HG03457 (cell line): ENCODE results near the gene CCDC146.
"Not testable (repeated sequence)": the region's sequence is repeated elsewhere in the genome, so short reads cannot be mapped to it uniquely, and the experiment has no call there.

Experiments
- ATAC-seq: cut with Tn5 transposase; IDR thresholded peaks from one replicate; pipeline ENCODE4 v1.9.1; 2021; ENCODE audit warnings: moderate number of reproducible peaks; ENCODE audit not compliant: unreplicated experiment

Gene CCDC146

GRCh38 chr7:77197141-77197540 is 74.7 kb downstream of the CCDC146 start:
- ATAC-seq = no peak

- no peak for ATAC-seq
Measured at GRCh38 chr7:77199013-77199966, 76.9 kb downstream of the CCDC146 start, which contains the start of gene FGL2. Gene FGL2 (minus strand): TSS chr7:77199819. CDS start chr7:77199793, 26 bp downstream.

- no peak for ATAC-seq
Measured at GRCh38 chr7:77200542-77200941, 78.1 kb downstream of the CCDC146 start.

- peak; percentile 78 for ATAC-seq
Measured at GRCh38 chr7:77202481-77202976, 80.1 kb downstream of the CCDC146 start.

GRCh38 chr7:77205706-77206105 is 83.3 kb downstream of the CCDC146 start:
- no peak for ATAC-seq

- ATAC-seq = no peak
Measured at GRCh38 chr7:77208416-77208815, 86.0 kb downstream of the CCDC146 start.

- ATAC-seq = no peak
Measured at GRCh38 chr7:77209479-77210139, 87.2 kb downstream of the CCDC146 start.

GRCh38 chr7:77216181-77216845 is 93.9 kb downstream of the CCDC146 start:
- no peak for ATAC-seq

- no peak for ATAC-seq
Measured at GRCh38 chr7:77217474-77218185, 95.2 kb downstream of the CCDC146 start.

- not testable (repeated sequence) for ATAC-seq
Measured at GRCh38 chr7:77219701-77220331, 97.4 kb downstream of the CCDC146 start.

- ATAC-seq = no peak
Measured at GRCh38 chr7:77222065-77222464, 99.7 kb downstream of the CCDC146 start.

GRCh38 chr7:77222819-77223218 is 100.4 kb downstream of the CCDC146 start:
- ATAC-seq = no peak

GRCh38 chr7:77223261-77223660 is 100.8 kb downstream of the CCDC146 start:
- no peak for ATAC-seq

- ATAC-seq = no peak
Measured at GRCh38 chr7:77226357-77226839, 104.0 kb downstream of the CCDC146 start.

- ATAC-seq = not testable (repeated sequence)
Measured at GRCh38 chr7:77228795-77229194, 106.4 kb downstream of the CCDC146 start.

GRCh38 chr7:77232467-77232866 is 110.1 kb downstream of the CCDC146 start:
- ATAC-seq = no peak

GRCh38 chr7:77235276-77235675 is 112.9 kb downstream of the CCDC146 start:
- no peak for ATAC-seq

GRCh38 chr7:77238703-77239136 is 116.3 kb downstream of the CCDC146 start:
- ATAC-seq = no peak

GRCh38 chr7:77239471-77239870 is 117.1 kb downstream of the CCDC146 start:
- ATAC-seq = no peak

- no peak for ATAC-seq
Measured at GRCh38 chr7:77242068-77242467, 119.7 kb downstream of the CCDC146 start.
